OCI-LY3 (cell line): ENCODE measurements around the gene INSYN1.

Experiments used
- H2AFZ ChIP-seq: fragments of 200-600, 300-600 bp; shearing (Covaris generic); 2 replicates; pipeline ENCODE4 v1.6.0; 2014; ENCODE audit warnings: antibody characterized with exemption, low read depth, low read length
- H3K27ac ChIP-seq: fragments of 200-600, 300-600 bp; sonication (generic); 2 replicates; pipeline ENCODE4 v1.5.1; 2014; ENCODE audit warnings: mild to moderate bottlenecking, low read length, moderate library complexity, mixed read lengths
- H3K27me3 ChIP-seq: fragments of 200-600, 300-600 bp; sonication (generic); 2 replicates; pipeline ENCODE4 v1.6.1; 2014; ENCODE audit warnings: low read depth, low read length, mixed read lengths
- H3K36me3 ChIP-seq: fragments of 200-600, 300-600 bp; sonication (generic); replicated peaks from 2 replicates; pipeline ENCODE3; 2014; ENCODE audit warnings: low read depth, low read length, mixed read lengths
- H3K4me1 ChIP-seq: fragments of 300-600, 200-600 bp; sonication (generic); 2 replicates; pipeline ENCODE4 v1.6.1; 2014; ENCODE audit warnings: low read length, mixed read lengths
- H3K4me2 ChIP-seq: fragments of 200-600, 300-600 bp; sonication (generic); 2 replicates; pipeline ENCODE4 v1.6.1; 2014; ENCODE audit warnings: low read length, mixed read lengths
- H3K4me3 ChIP-seq: fragments of 300-600, 200-600 bp; sonication (generic); 2 replicates; pipeline ENCODE4 v1.5.1; 2014; ENCODE audit warnings: antibody characterized with exemption, mild to moderate bottlenecking, low read length, moderate library complexity
- H3K79me2 ChIP-seq: fragments of 300-600, 200-600 bp; shearing (Covaris generic); 2 replicates; pipeline ENCODE4 v1.6.1; 2014; ENCODE audit warnings: mild to moderate bottlenecking, low read length, mixed read lengths
- H3K9ac ChIP-seq: fragments of 300-600, 200-600 bp; shearing (Covaris generic); 2 replicates; pipeline ENCODE4 v1.6.0; 2014; ENCODE audit warnings: mild to moderate bottlenecking, low read length, moderate library complexity
- H3K9me3 ChIP-seq: fragments of 200-600, 300-600 bp; shearing (Covaris generic); 2 replicates; pipeline ENCODE4 v1.6.1; 2014; ENCODE audit warnings: low read length, mixed read lengths; ENCODE audit not compliant: insufficient read depth
- H4K20me1 ChIP-seq: fragments of 200-600, 300-600 bp; sonication (generic); 2 replicates; pipeline ENCODE4 v1.6.1; 2016; ENCODE audit warnings: low read length, mixed read lengths; ENCODE audit not compliant: insufficient read depth
- EZH2phosphoT487 ChIP-seq: fragments of 200-600 bp; shearing (Covaris generic); IDR thresholded peaks from 2 replicates; pipeline ENCODE4 v1.6.1; 2018; ENCODE audit warnings: antibody characterized with exemption, mixed run types, low read depth
- TF ChIP-seq, protein P1 (sequence below): fragments of 200-600, 300-600 bp; sonication (generic); IDR thresholded peaks from 2 replicates; pipeline ENCODE4 v1.5.1; 2014; ENCODE audit warnings: antibody characterized with exemption, low read length, low read depth

The INSYN1 gene

DNA sequence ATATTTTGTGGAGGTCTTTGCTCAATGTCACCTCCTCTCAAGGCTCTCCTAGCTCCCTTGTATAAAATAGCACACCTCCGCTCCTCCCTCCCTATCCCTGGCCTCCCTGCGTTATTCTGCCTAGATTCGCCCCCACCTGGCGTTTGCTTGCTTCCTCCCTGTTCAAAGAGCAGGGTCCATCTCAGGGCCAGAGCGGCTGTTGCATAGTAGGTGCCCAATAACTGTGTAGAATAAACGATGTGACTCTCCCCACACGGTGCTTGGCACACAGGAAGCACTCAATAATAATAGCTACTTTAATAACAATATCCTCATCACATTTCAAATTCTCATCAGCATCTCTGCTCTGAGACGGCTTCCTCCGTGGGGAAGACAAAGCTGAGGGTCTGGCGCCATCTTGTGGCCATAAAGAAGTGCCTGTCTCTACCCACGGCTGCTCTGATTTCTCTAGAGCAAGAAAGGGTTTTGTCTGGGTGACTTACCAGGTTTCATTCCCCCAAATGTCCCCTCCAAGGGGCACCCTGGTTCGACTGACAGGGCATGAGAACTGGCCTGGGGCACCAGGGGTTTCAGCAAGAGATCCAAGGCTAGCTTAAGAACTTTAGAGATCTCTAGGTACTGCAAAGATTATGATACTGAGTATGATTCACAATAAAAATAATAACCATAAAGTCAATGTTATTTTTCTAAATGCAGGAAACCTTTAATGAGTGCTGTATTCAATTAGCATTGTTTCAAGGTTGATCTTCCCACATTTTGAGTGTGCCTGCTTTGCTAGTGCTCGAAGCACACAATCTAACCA lies 52.9 kb downstream of the INSYN1 start:
- Histone ChIP-seq H3K36me3 (no peaks in the 10 kb centered on the region), H2AFZ (peak overlapping the region; percentile 59; the same call in 1 of the 2 replicates), H3K9ac (no peak overlapping the region), H3K4me3 (peak overlapping the region; percentile 48), H4K20me1 (no peaks in the 10 kb centered on the region), H3K79me2 (no peaks in the 10 kb centered on the region), H3K4me2 (peak overlapping the region; percentile 59), H3K4me1 (peaks cover 12% of the 10 kb centered on the region), H3K27ac (no peak overlapping the region), H3K27me3 (peaks cover 15% of the 10 kb centered on the region; the same call in 1 of the 2 replicates), H3K9me3 (no peaks in the 10 kb centered on the region)
- no peak for TF ChIP-seq EZH2phosphoT487
- TF ChIP-seq, protein P1, sequence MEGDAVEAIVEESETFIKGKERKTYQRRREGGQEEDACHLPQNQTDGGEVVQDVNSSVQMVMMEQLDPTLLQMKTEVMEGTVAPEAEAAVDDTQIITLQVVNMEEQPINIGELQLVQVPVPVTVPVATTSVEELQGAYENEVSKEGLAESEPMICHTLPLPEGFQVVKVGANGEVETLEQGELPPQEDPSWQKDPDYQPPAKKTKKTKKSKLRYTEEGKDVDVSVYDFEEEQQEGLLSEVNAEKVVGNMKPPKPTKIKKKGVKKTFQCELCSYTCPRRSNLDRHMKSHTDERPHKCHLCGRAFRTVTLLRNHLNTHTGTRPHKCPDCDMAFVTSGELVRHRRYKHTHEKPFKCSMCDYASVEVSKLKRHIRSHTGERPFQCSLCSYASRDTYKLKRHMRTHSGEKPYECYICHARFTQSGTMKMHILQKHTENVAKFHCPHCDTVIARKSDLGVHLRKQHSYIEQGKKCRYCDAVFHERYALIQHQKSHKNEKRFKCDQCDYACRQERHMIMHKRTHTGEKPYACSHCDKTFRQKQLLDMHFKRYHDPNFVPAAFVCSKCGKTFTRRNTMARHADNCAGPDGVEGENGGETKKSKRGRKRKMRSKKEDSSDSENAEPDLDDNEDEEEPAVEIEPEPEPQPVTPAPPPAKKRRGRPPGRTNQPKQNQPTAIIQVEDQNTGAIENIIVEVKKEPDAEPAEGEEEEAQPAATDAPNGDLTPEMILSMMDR, result peak; percentile 97

DNA sequence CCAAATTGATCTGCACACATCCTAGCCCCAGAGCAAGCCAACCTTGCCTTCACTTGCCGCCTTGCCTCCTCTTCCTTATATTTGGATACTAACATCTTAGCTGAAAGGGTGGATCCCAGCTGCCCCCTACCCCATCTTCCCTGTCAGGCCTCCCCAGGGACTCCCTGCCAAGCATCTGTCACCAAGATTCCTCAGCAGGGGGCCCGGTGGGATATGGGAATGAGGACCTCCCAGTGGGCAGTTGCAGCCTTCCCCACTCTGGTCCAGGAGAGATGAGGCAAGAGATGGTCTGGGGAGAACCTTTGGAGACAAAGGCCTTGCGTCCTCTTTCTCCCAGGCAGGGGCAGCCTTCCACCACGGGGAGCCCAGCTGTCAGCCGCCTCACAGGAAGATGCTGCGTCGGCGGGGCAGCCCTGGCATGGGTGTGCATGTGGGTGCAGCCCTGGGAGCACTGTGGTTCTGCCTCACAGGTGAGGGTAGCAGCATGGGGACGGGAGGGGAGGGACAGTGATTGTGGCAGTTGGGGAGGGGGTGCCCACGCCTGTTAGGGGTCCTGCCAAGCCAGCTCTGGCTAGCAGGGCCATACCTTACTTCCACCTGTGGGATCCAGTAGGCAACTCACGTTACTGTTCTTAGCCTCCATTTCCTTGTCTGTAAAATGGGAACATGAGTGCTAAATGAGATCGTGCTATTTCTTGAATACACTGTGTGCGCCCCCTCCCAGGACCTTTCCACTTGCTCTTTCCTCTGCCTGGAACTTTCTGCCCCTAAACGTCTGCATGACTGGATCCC lies 53.7 kb downstream of the INSYN1 start:
- Histone ChIP-seq H3K27me3 (peaks cover 23% of the 10 kb centered on the region), H3K4me2 (peak overlapping the region; percentile 59), H3K4me3 (peak overlapping the region; percentile 48; the same call in 1 of the 2 replicates), H3K27ac (no peak overlapping the region), H4K20me1 (no peaks in the 10 kb centered on the region), H3K4me1 (peaks cover 12% of the 10 kb centered on the region), H2AFZ (no peak overlapping the region), H3K36me3 (no peaks in the 10 kb centered on the region), H3K9me3 (no peaks in the 10 kb centered on the region), H3K79me2 (no peaks in the 10 kb centered on the region), H3K9ac (no peak overlapping the region)
- no peak for TF ChIP-seq EZH2phosphoT487
- TF ChIP-seq, protein P1, result no peak

DNA sequence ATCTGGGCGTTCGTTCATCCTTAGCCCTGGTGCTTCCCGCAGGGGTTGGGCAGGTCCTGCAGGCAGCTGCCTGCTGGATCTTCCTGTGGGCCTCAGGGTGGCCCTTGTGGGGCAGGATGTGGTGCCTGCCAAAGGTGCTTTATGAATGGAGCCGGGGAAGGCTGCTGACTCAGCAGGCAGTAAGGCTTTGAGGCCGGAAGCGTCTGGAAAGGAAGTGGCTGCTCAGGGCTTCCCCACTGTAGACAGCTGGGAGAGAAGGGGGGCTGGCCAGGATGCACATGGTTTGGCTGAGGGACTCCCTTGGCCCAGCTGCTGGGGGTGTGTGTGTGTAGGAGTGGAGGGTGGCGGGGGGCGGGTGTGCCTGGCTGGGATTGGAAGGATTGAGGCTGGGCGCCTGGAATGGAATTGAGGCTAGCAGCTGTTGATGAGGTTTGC lies 56.1 kb downstream of the INSYN1 start:
- Histone ChIP-seq H3K27me3 (peaks cover 42% of the 10 kb centered on the region), H3K4me3 (no peak overlapping the region), H3K4me1 (peaks cover 12% of the 10 kb centered on the region), H3K79me2 (no peaks in the 10 kb centered on the region), H3K4me2 (peak overlapping the region; percentile 15), H3K9ac (no peak overlapping the region), H3K36me3 (no peaks in the 10 kb centered on the region), H4K20me1 (no peaks in the 10 kb centered on the region), H3K9me3 (no peaks in the 10 kb centered on the region), H2AFZ (no peak overlapping the region), H3K27ac (no peak overlapping the region)
- TF ChIP-seq, protein P1, result no peak
- TF ChIP-seq EZH2phosphoT487, result no peak

DNA sequence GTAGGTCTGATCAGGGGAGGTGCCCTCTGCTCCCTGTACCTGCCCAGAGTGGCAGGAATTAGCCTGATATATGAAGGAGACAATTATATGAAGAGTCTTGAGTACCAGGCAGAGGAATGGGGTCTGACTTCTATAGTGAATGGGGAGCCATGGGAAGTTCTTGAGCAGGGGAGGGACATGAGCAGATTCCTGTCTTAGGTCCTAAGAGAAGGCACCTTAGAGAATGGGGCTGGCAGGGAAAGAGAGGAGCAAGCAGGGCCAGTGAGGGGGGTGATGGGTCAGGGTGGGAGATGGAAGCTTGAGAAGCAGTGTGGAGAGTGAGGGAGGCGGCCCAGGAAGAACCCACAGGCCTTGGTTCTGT lies 56.5 kb downstream of the INSYN1 start:
- peak overlapping the region; percentile 15 for H3K4me2 ChIP-seq
- H3K27ac ChIP-seq, result no peak overlapping the region
- H3K4me1 ChIP-seq, result peaks cover 12% of the 10 kb centered on the region
- no peak overlapping the region for H2AFZ ChIP-seq
- no peaks in the 10 kb centered on the region for H3K79me2 ChIP-seq
- no peak for TF ChIP-seq EZH2phosphoT487
- TF ChIP-seq, protein P1, result no peak
- H3K4me3 ChIP-seq, result no peak overlapping the region
- no peaks in the 10 kb centered on the region for H4K20me1 ChIP-seq
- H3K9me3 ChIP-seq, result no peaks in the 10 kb centered on the region
- no peak overlapping the region for H3K9ac ChIP-seq
- no peaks in the 10 kb centered on the region for H3K36me3 ChIP-seq
- H3K27me3 ChIP-seq, result peaks cover 43% of the 10 kb centered on the region
